Measurements from ENCODE around the gene TMEM183A. TPM values are rescaled to one million over a fixed set of nuclear protein-coding genes. Genes with fewer than 3 reads are reported as not detected.

The TMEM183A gene
- total and polyA plus RNA-seq, 9 of the 15 experiments (the other 6 are each of a cell fraction or from before 2014, with no cell fraction given), result 23.4 to 190 (median 124) TPM

DNA sequence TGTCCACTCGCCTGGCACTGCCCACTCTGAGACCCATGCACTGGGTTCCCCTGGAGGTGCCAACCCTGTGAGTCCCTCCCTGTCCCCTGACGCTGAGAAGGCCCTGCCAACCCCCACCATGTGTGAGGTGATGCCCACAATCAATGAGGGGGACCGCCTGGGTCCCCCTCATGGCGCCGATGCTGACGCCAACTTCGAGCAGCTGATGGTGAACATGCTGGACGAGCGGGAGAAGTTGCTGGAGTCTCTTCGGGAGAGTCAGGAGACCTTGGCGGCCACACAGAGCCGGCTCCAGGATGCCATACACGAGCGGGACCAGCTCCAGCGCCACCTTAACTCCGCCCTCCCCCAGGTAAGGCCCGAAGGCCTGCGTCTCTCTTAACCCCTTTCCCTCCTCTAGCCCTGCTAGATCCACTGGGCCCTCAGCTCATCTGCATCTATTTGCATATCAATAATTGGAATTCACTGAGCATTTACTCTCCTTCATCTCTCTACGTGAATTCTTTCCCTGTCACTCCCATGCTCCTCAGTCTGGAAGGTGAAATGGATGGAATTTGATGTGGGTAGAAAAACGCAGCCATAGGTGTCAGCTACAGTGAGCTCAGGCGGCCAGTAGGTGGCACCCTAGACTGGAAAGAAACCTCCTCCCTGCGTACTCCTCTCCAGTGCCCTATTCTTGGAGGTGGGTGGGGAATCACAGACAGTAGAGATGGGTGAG, 31.9 kb downstream of the TMEM183A start:
- no peaks in the 10 kb centered on the region; a peak in 2 of 5 replicates for H3K4me1 ChIP-seq (replicated peaks in 1 of 2; ENCODE audit: control insufficient read depth in 2 of 2, insufficient read depth in 2 of 2, low read length in 2 of 2)
- peaks cover 76% of the 10 kb centered on the region for H4K20me1 ChIP-seq (replicated peaks; ENCODE audit: control insufficient read depth, insufficient read depth, low read length)
- no peak overlapping the region for H3K4me3 ChIP-seq
- no peak overlapping the region for H3K27ac ChIP-seq (ENCODE audit: extremely low read depth, low read depth, low read length)
- intact Hi-C loops (cut with micrococcal nuclease) (loop anchor here (1.0 to 10.0 kb wide), 5 partner anchors 78 to 296 kb away; no protein-coding TSS in a partner anchor), in situ Hi-C loops (cut with MboI) (no loop called here)
- WGBS (ENCODE audit: insufficient coverage, low coverage, missing lambda C conversion rate), result 24% methylated on average over 21 of the region's 22 CpGs
- DNase-seq (ENCODE audit: extremely low read depth in 1 of 4, low spot score in 3 of 4), result peak; percentile 81 to 83 (median 82)
- H3K36me3 ChIP-seq (ENCODE audit: control insufficient read depth, insufficient read depth, low read length), result no peaks in the 10 kb centered on the region; the same call in 2 of the 3 replicates
- no TSS peak for BruUV-seq (replicated peaks)
- peaks cover 31 to 59% of the 10 kb centered on the region in 2 experiments; a peak in 4 of 5 replicates for H3K27me3 ChIP-seq (ENCODE audit: control insufficient read depth in 2 of 2, insufficient read depth in 2 of 2, low read length in 2 of 2)
- no peak overlapping the region for H3K9ac ChIP-seq (ENCODE audit: insufficient read depth in 1 of 2, low read depth in 2 of 2, low read length in 2 of 2)
- H3K4me2 ChIP-seq (ENCODE audit: insufficient read depth, low read length), result no peak overlapping the region
- POLR2A ChIA-PET, result interaction anchor here (0.7 to 1.6 kb wide), 8 partner anchors 9 to 274 kb away, joined by 3 to 6 read pairs (median 4); partner anchors contain the start of gene PPFIA4
- no peaks in the 10 kb centered on the region for H3K9me1 ChIP-seq (ENCODE audit: control insufficient read depth, insufficient read depth, low read length)
- H3K9me3 ChIP-seq (replicated peaks; ENCODE audit: control insufficient read depth, insufficient read depth, low read depth, low read length), result no peaks in the 10 kb centered on the region
- peak; percentile 95 for ATAC-seq
- FAIRE-seq, result peak; percentile 97
- no peaks in the 10 kb centered on the region for H3K79me2 ChIP-seq (ENCODE audit: control insufficient read depth, insufficient read depth, low read length)
- no peak overlapping the region for H2AFZ ChIP-seq (ENCODE audit: low read depth, low read length)
- CTCF ChIA-PET (ENCODE audit: low intra/inter-chr PET ratio), result interaction anchor here (0.6 to 3.5 kb wide), 4 partner anchors 133 to 237 kb away, joined by 3 to 13 read pairs (median 8); no protein-coding TSS in a partner anchor
- TF ChIP-seq NR2F6 (CRISPR knock-in tag; IDR thresholded peaks at IDR 0.05), result no peak
- TF ChIP-seq, protein P1, sequence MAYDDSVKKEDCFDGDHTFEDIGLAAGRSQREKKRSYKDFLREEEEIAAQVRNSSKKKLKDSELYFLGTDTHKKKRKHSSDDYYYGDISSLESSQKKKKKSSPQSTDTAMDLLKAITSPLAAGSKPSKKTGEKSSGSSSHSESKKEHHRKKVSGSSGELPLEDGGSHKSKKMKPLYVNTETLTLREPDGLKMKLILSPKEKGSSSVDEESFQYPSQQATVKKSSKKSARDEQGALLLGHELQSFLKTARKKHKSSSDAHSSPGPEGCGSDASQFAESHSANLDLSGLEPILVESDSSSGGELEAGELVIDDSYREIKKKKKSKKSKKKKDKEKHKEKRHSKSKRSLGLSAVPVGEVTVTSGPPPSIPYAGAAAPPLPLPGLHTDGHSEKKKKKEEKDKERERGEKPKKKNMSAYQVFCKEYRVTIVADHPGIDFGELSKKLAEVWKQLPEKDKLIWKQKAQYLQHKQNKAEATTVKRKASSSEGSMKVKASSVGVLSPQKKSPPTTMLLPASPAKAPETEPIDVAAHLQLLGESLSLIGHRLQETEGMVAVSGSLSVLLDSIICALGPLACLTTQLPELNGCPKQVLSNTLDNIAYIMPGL (CRISPR knock-in tag; IDR thresholded peaks at IDR 0.05), result no peak
- peak in 1 of 2 experiments; percentile 39; a peak in 1 of 4 replicates for TF ChIP-seq RCOR1 (IDR thresholded peaks at IDR 0.05; ENCODE audit: borderline replicate concordance in 1 of 2, low read depth in 2 of 2, low read length in 2 of 2)
- no peak for TF ChIP-seq C11orf30 (IDR thresholded peaks at IDR 0.05; ENCODE audit: low read depth)
- TF ChIP-seq UBTF (IDR thresholded peaks at IDR 0.05; ENCODE audit: borderline replicate concordance in 1 of 2, low read depth in 2 of 2, low read length in 2 of 2), result no peak
- TF ChIP-seq ZNF175 (CRISPR knock-in tag; IDR thresholded peaks at IDR 0.05; ENCODE audit: low read depth), result no peak
- TF ChIP-seq MTA2 (IDR thresholded peaks at IDR 0.05; ENCODE audit: low read depth), result no peak
- no peak for TF ChIP-seq VEZF1 (CRISPR knock-in tag; IDR thresholded peaks at IDR 0.05)
- peak; percentile 18; the same call in 1 of the 2 replicates for TF ChIP-seq HCFC1 (IDR thresholded peaks at IDR 0.05; ENCODE audit: low read depth, low read length)
- TF ChIP-seq SMAD4 (CRISPR knock-in tag; conservative IDR thresholded peaks at IDR 0.05), result 0 out of 2 replicates have a peak, but pooled peaks have one; percentile 19
- no peak for TF ChIP-seq ARHGAP35 (IDR thresholded peaks at IDR 0.05; ENCODE audit: partially characterized antibody)
- TF ChIP-seq HDAC1 (IDR thresholded peaks at IDR 0.05), result no peak
- TF ChIP-seq PTTG1 (tag; IDR thresholded peaks at IDR 0.05; ENCODE audit: low read depth), result no peak
- TF ChIP-seq RAD21 (CRISPR knock-in tag; conservative IDR thresholded peaks at IDR 0.05 in 1 of 2, IDR thresholded peaks at IDR 0.05 in 1 of 2), result peak; percentile 72 to 90
